Measurements from ENCODE around the gene TMEM106B.
"Not testable (repeated sequence)": the region's sequence is repeated elsewhere in the genome, so short reads cannot be mapped to it uniquely, and the experiment has no call there.

Gene TMEM106B

GRCh38 chr7:12207046-12207445, 4.0 kb upstream of the TMEM106B start:
- Histone ChIP-seq H3K36me3 (ENCODE audit: control insufficient read depth, insufficient read depth, low read length) (no peaks in the 10 kb centered on the region), H3K4me3 (ENCODE audit: insufficient read depth, low read depth, low read length, poor library complexity, severe bottlenecking) (no peak overlapping the region), H3K27me3 (replicated peaks; ENCODE audit: control insufficient read depth, insufficient read depth, low read length, poor library complexity, severe bottlenecking) (no peaks in the 10 kb centered on the region), H3K4me1 (ENCODE audit: control insufficient read depth, insufficient read depth, low read length, poor library complexity, severe bottlenecking) (peaks cover 5% of the 10 kb centered on the region), H3K9me3 (ENCODE audit: control insufficient read depth, low read length) (no peaks in the 10 kb centered on the region), H3K27ac (ENCODE audit: insufficient read depth, low read length, poor library complexity, severe bottlenecking) (no peak overlapping the region)
- DNase-seq: no peak

DNA sequence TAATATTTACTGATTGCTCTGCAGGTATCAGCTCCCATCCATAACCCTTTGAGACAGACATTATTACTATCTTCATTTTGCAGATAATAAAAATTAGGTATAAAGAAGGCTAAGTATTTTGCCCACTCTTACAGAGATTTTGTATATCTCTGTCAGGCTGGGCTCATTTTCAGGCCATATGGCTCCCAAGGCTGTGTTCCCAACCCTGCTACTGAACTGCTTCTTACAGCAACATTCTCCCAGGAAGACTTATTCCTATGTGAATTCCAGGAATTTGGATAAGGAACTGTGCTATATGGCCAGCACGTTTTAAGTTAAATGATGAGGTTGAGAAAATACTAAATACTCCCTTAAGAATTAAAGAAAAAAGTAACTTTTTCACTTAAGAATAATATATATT, 1.9 kb upstream of the TMEM106B start:
- Histone ChIP-seq H3K4me1 (ENCODE audit: control insufficient read depth, insufficient read depth, low read length, poor library complexity, severe bottlenecking) (peaks cover 7% of the 10 kb centered on the region), H3K27me3 (replicated peaks; ENCODE audit: control insufficient read depth, insufficient read depth, low read length, poor library complexity, severe bottlenecking) (no peaks in the 10 kb centered on the region), H3K4me3 (ENCODE audit: insufficient read depth, low read depth, low read length, poor library complexity, severe bottlenecking) (no peak overlapping the region), H3K9me3 (ENCODE audit: control insufficient read depth, low read length) (no peaks in the 10 kb centered on the region), H3K27ac (ENCODE audit: insufficient read depth, low read length, poor library complexity, severe bottlenecking) (no peak overlapping the region), H3K36me3 (ENCODE audit: control insufficient read depth, insufficient read depth, low read length) (no peaks in the 10 kb centered on the region)
- DNase-seq: no peak

DNA sequence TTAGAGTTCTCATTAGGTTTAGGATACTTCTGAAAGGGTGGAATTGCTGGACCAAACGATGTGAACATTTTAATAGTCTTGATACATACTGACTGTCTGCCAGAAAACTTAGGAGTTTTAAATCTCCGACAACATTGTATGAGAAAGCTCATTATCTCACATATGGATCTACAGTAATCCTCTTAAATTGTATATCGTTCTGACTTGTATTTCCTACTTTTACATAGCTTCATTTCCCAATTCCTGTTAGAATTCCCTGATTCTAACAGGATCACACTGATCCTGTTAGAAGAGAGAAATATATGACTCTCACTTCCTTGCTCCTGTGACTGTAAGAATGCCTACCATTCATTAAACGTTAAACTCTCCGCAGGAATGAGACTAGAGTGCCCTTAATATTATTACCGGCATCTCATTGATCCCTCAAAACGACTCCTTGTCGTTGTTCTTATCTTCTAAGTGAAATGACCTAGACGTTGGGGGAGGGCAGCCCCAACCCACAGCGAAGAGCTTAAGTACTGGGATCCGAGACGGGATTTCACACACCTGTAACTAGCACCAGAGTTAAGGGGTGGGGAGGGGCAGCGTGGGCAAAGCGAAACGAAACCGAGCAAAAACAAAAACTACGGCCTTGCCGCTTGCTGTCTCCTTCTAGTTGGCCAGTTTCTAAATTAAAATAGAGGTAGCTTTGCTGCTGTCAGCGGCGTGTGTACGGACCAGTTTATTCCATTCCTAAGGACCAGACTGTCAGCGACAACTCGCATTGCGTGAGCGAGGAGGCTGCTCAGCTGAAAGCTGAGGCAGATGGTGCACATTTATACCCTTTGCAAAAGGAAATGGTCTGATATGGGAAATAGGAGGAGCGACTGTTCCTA, 678 bp upstream of the TMEM106B start:
- Histone ChIP-seq H3K9me3 (ENCODE audit: control insufficient read depth, low read length) (no peaks in the 10 kb centered on the region), H3K4me1 (ENCODE audit: control insufficient read depth, insufficient read depth, low read length, poor library complexity, severe bottlenecking) (peaks cover 7% of the 10 kb centered on the region), H3K4me3 (ENCODE audit: insufficient read depth, low read depth, low read length, poor library complexity, severe bottlenecking) (peak overlapping the region; percentile 64), H3K27ac (ENCODE audit: insufficient read depth, low read length, poor library complexity, severe bottlenecking) (peak overlapping the region; percentile 91), H3K36me3 (ENCODE audit: control insufficient read depth, insufficient read depth, low read length) (no peaks in the 10 kb centered on the region), H3K27me3 (replicated peaks; ENCODE audit: control insufficient read depth, insufficient read depth, low read length, poor library complexity, severe bottlenecking) (no peaks in the 10 kb centered on the region)
- DNase-seq: no peak

DNA sequence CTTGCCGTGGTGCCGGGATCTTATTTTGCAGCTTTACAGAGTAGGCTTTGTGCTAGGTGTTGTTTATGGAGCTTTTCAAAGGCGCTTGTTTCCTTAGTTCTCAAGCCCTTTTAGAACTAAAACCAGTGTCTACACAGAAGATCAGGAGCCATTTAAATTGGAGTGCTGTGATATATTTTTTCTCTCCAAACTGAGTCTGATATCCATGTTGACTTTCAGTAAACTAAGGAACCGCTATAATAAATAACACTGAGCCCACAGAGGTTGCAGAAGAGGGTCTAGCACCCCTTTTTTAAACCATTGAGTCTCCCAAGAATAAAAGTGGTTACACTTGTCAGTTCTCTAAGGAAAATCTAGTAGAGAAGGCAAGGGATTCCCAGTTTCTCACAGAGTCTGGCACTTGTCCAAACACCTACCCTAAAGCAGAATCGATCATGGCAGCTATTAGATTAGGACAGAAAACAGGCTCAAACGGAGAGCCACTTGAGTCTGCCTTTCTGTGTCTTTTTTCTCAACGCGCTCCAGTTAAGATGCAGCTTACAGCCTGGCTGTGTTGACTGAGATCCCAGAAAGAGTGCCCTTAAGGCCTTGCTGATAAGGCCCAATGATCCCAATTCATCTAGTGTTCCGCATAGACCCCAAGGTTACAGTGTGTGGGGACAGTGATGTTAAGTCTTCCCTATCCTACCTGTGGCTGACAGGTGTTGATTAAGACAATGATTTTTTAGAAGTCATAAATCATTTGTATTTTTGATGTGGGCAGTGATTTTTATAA, 804 bp downstream of the TMEM106B start:
- no peak for DNase-seq
- H3K27ac ChIP-seq (ENCODE audit: insufficient read depth, low read length, poor library complexity, severe bottlenecking): peak overlapping the region; percentile 91

DNA sequence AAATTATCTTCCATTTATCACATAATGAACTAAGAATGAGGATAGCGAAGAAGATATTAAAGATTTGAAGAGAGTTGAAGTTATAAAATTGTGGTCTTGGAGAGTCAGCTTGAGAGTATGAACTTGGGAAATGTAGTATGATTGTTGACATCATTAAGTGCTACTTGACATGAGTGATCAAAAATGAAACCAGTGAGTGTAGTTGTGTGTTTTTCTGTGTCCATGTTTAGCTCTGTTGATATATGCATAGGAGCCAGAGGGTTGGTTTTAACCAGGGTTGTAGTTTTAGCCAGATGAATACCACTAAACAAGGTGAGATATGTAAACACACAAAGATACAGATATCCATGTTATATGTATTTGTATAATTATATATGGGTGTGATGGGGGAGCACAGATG, 6.2 kb downstream of the TMEM106B start:
- no peaks in the 10 kb centered on the region for H3K4me1 ChIP-seq (ENCODE audit: control insufficient read depth, insufficient read depth, low read length, poor library complexity, severe bottlenecking)
- no peaks in the 10 kb centered on the region for H3K9me3 ChIP-seq (ENCODE audit: control insufficient read depth, low read length)
- no peaks in the 10 kb centered on the region for H3K27me3 ChIP-seq (replicated peaks; ENCODE audit: control insufficient read depth, insufficient read depth, low read length, poor library complexity, severe bottlenecking)
- no peak overlapping the region for H3K27ac ChIP-seq (ENCODE audit: insufficient read depth, low read length, poor library complexity, severe bottlenecking)
- H3K4me3 ChIP-seq (ENCODE audit: insufficient read depth, low read depth, low read length, poor library complexity, severe bottlenecking): no peak overlapping the region
- no peak for DNase-seq
- H3K36me3 ChIP-seq (ENCODE audit: control insufficient read depth, insufficient read depth, low read length): peaks cover 26% of the 10 kb centered on the region

More for the DNA sequence above, 804 bp downstream of the TMEM106B start:
- Histone ChIP-seq H3K27me3 (replicated peaks; ENCODE audit: control insufficient read depth, insufficient read depth, low read length, poor library complexity, severe bottlenecking) (no peaks in the 10 kb centered on the region), H3K4me3 (ENCODE audit: insufficient read depth, low read depth, low read length, poor library complexity, severe bottlenecking) (peak overlapping the region; percentile 64), H3K36me3 (ENCODE audit: control insufficient read depth, insufficient read depth, low read length) (peaks cover 7% of the 10 kb centered on the region), H3K9me3 (ENCODE audit: control insufficient read depth, low read length) (no peaks in the 10 kb centered on the region), H3K4me1 (ENCODE audit: control insufficient read depth, insufficient read depth, low read length, poor library complexity, severe bottlenecking) (peaks cover 7% of the 10 kb centered on the region)

- no peak overlapping the region for H3K27ac ChIP-seq (ENCODE audit: insufficient read depth, low read length, poor library complexity, severe bottlenecking)
Measured at GRCh38 chr7:12220389-12221046, 9.4 kb downstream of the TMEM106B start.

DNA sequence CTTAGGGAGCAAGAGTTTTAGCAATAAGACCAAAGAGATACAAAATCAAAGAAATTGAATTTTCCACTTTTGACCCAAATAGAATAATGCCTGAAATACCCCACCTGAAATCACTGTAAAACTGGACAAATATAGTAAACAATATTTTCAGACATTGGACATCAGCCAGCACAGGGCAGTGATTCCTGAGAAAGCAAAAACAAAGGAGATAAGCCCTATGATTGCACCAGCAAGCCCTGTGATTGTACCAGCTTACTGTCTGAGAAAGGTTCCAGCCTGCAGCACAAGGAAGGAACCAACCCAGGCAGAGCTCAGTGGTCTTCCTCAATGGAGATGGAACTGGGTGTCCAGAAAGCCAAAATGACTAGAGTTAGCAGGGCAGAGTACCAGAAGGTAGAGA, 10.3 kb downstream of the TMEM106B start:
- DNase-seq: no peak
- Histone ChIP-seq H3K4me1 (ENCODE audit: control insufficient read depth, insufficient read depth, low read length, poor library complexity, severe bottlenecking) (no peaks in the 10 kb centered on the region), H3K27ac (ENCODE audit: insufficient read depth, low read length, poor library complexity, severe bottlenecking) (no peak overlapping the region), H3K36me3 (ENCODE audit: control insufficient read depth, insufficient read depth, low read length) (peaks cover 19% of the 10 kb centered on the region), H3K9me3 (ENCODE audit: control insufficient read depth, low read length) (no peaks in the 10 kb centered on the region), H3K4me3 (ENCODE audit: insufficient read depth, low read depth, low read length, poor library complexity, severe bottlenecking) (no peak overlapping the region), H3K27me3 (replicated peaks; ENCODE audit: control insufficient read depth, insufficient read depth, low read length, poor library complexity, severe bottlenecking) (no peaks in the 10 kb centered on the region)

More at GRCh38 chr7:12220389-12221046, 9.4 kb downstream of the TMEM106B start:
- H3K9me3 ChIP-seq (ENCODE audit: control insufficient read depth, low read length): no peaks in the 10 kb centered on the region
- DNase-seq: no peak
- H3K27me3 ChIP-seq (replicated peaks; ENCODE audit: control insufficient read depth, insufficient read depth, low read length, poor library complexity, severe bottlenecking): no peaks in the 10 kb centered on the region
- H3K4me3 ChIP-seq (ENCODE audit: insufficient read depth, low read depth, low read length, poor library complexity, severe bottlenecking): no peak overlapping the region
- no peaks in the 10 kb centered on the region for H3K4me1 ChIP-seq (ENCODE audit: control insufficient read depth, insufficient read depth, low read length, poor library complexity, severe bottlenecking)
- H3K36me3 ChIP-seq (ENCODE audit: control insufficient read depth, insufficient read depth, low read length): peaks cover 26% of the 10 kb centered on the region

GRCh38 chr7:12222889-12223579, 11.9 kb downstream of the TMEM106B start:
- H3K27ac ChIP-seq (ENCODE audit: insufficient read depth, low read length, poor library complexity, severe bottlenecking): no peak overlapping the region

DNA sequence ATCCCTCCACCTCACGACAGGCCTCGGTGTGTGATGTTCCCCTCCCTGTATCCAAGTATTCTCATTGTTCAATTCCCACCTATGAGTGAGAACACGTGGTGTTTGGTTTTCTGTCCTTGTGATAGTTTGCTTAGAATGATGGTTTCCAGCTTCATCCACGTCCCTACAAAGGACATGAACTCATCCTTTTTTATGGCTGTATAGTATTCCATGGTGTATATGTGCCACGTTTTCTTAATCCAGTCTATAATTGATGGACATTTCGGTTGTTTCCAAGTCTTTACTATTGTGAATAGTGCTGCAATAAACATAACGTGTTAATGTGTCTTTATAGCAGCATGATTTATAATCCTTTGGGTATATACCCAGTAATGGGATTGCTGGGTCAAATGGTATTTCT, 13.9 kb downstream of the TMEM106B start:
- not testable (repeated sequence) for H3K4me3 ChIP-seq (ENCODE audit: insufficient read depth, low read depth, low read length, poor library complexity, severe bottlenecking); H3K27me3 ChIP-seq (replicated peaks; ENCODE audit: control insufficient read depth, insufficient read depth, low read length, poor library complexity, severe bottlenecking); H3K4me1 ChIP-seq (ENCODE audit: control insufficient read depth, insufficient read depth, low read length, poor library complexity, severe bottlenecking); DNase-seq; H3K27ac ChIP-seq (ENCODE audit: insufficient read depth, low read length, poor library complexity, severe bottlenecking); H3K36me3 ChIP-seq (ENCODE audit: control insufficient read depth, insufficient read depth, low read length); H3K9me3 ChIP-seq (ENCODE audit: control insufficient read depth, low read length)

More at GRCh38 chr7:12222889-12223579, 11.9 kb downstream of the TMEM106B start:
- H3K27me3 ChIP-seq (replicated peaks; ENCODE audit: control insufficient read depth, insufficient read depth, low read length, poor library complexity, severe bottlenecking): no peaks in the 10 kb centered on the region
- no peaks in the 10 kb centered on the region for H3K4me1 ChIP-seq (ENCODE audit: control insufficient read depth, insufficient read depth, low read length, poor library complexity, severe bottlenecking)
- peaks cover 11% of the 10 kb centered on the region for H3K36me3 ChIP-seq (ENCODE audit: control insufficient read depth, insufficient read depth, low read length)
- DNase-seq: no peak
- H3K4me3 ChIP-seq (ENCODE audit: insufficient read depth, low read depth, low read length, poor library complexity, severe bottlenecking): no peak overlapping the region
- H3K9me3 ChIP-seq (ENCODE audit: control insufficient read depth, low read length): no peaks in the 10 kb centered on the region

Data from effector memory CD4-positive, alpha-beta T cell (primary cell).